Liver (tissue), 9 donors: ENCODE data around the gene IRF8. TPM values are rescaled to one million over a fixed set of nuclear protein-coding genes. Genes with fewer than 3 reads are reported as not detected.

ENCODE experiments used
- DNase-seq: peaks from one replicate; pipeline ENCODE4 v3.0.0-alpha.2; 2017; ENCODE audit warnings: low spot score
- H3K27ac ChIP-seq, 2 donors: one replicate each; pipeline ENCODE4 v1.7.0; 2013; ENCODE audit warnings: inconsistent platforms in 2 of 2, low read length in 2 of 2, control low read depth in 1 of 2, low read depth in 1 of 2, mild to moderate bottlenecking in 1 of 2
- H3K27me3 ChIP-seq, 4 donors: one replicate each; pipeline versions ENCODE4 v1.6.1 to v1.7.0; 2013; ENCODE audit warnings: low read length in 3 of 4, inconsistent platforms in 1 of 4, mild to moderate bottlenecking in 1 of 4, moderate library complexity in 1 of 4; ENCODE audit not compliant: control insufficient read depth in 4 of 4, insufficient read depth in 4 of 4
- H3K36me3 ChIP-seq, 4 donors: one replicate each; pipeline versions ENCODE4 v1.6.1 to v1.7.0; 2013; ENCODE audit warnings: low read length in 3 of 4, mild to moderate bottlenecking in 3 of 4, low read depth in 1 of 4, moderate library complexity in 1 of 4; ENCODE audit not compliant: control insufficient read depth in 4 of 4, insufficient read depth in 3 of 4
- H3K4me1 ChIP-seq, 4 donors: one replicate each; pipeline versions ENCODE4 v1.6.1 to v1.7.0; 2013; ENCODE audit warnings: low read length in 3 of 4, mild to moderate bottlenecking in 3 of 4, moderate library complexity in 1 of 4; ENCODE audit not compliant: control insufficient read depth in 4 of 4, insufficient read depth in 4 of 4
- H3K4me3 ChIP-seq, 3 donors: one replicate each; pipeline versions ENCODE4 v1.6.1 to v1.7.0; 2013; ENCODE audit warnings: low read length in 3 of 3, control low read depth in 1 of 3, low read depth in 1 of 3, mild to moderate bottlenecking in 1 of 3
- H3K9ac ChIP-seq, 2 donors: one replicate each; pipeline ENCODE4 v1.7.0; 2013; ENCODE audit warnings: low read length in 2 of 2, mild to moderate bottlenecking in 2 of 2, moderate library complexity in 2 of 2, control low read depth in 1 of 2, low read depth in 1 of 2
- H3K9me3 ChIP-seq, 4 donors: one replicate each; pipeline versions ENCODE4 v1.6.1 to v1.7.0; 2013; ENCODE audit warnings: low read length in 3 of 4; ENCODE audit not compliant: control insufficient read depth in 4 of 4
- CTCF ChIP-seq: fragments of 150-350 bp; IDR thresholded peaks from 2 replicates; pipeline ENCODE4 v1.5.1; 2017; ENCODE audit warnings: improper control_type of control experiment, low read depth, low read length; ENCODE audit not compliant: missing input control
- EGR1 ChIP-seq, 2 donors: IDR thresholded peaks; 2 replicates each; pipeline ENCODE4 v1.6.1; 2016 to 2018; ENCODE audit warnings: antibody characterized with exemption in 2 of 2, low read depth in 2 of 2
- FOXA1 ChIP-seq: IDR thresholded peaks from 2 replicates; pipeline ENCODE4 v1.6.1; 2016; ENCODE audit warnings: antibody characterized with exemption
- FOXA2 ChIP-seq: IDR thresholded peaks from 2 replicates; pipeline ENCODE4 v1.6.1; 2016; ENCODE audit warnings: antibody characterized with exemption
- HNF4A ChIP-seq, 2 donors: conservative IDR thresholded peaks; 2 replicates each; pipeline ENCODE4 v1.6.1; 2016; ENCODE audit warnings: antibody characterized with exemption in 2 of 2, mild to moderate bottlenecking in 2 of 2
- HNF4G ChIP-seq: IDR thresholded peaks from 2 replicates; pipeline ENCODE4 v1.6.1; 2016; ENCODE audit warnings: antibody characterized with exemption
- MAX ChIP-seq: IDR thresholded peaks from 2 replicates; pipeline ENCODE4 v1.6.1; 2016; ENCODE audit warnings: antibody characterized with exemption
- NR2F2 ChIP-seq: IDR thresholded peaks from 2 replicates; pipeline ENCODE4 v1.6.1; 2016; ENCODE audit warnings: antibody characterized with exemption
- REST ChIP-seq: IDR thresholded peaks from 2 replicates; pipeline ENCODE4 v1.6.1; 2016; ENCODE audit warnings: antibody characterized with exemption, mild to moderate bottlenecking
- RXRA ChIP-seq, 2 donors: IDR thresholded peaks; 2 replicates each; pipeline ENCODE4 v1.6.1; 2017 to 2018; ENCODE audit warnings: antibody characterized with exemption in 2 of 2, mild to moderate bottlenecking in 1 of 2
- SP1 ChIP-seq: IDR thresholded peaks from 2 replicates; pipeline ENCODE4 v1.6.1; 2018; ENCODE audit warnings: antibody characterized with exemption, mild to moderate bottlenecking
- TAF1 ChIP-seq: conservative IDR thresholded peaks from 2 replicates; pipeline ENCODE4 v1.6.1; 2016; ENCODE audit warnings: antibody characterized with exemption, mild to moderate bottlenecking
- WGBS: extraction: QIAGEN DNeasy Blood & Tissue Kit; methylation state at CpG from one replicate; pipeline ENCODE4 v1.1.7; 2013; 5-methylcytosine and 5-hydroxymethylcytosine counted together
- polyA plus RNA-seq, 2 donors: library from polyadenylated mRNA; stranded (reverse) in 1 of 2; unstranded in 1 of 2; fragments of 200-250 nt in 1 of 2; fragments of >200 nt in 1 of 2; fragmentation: Nextera tagmentation in 1 of 2; extraction: Ambion mirVana in 1 of 2; gene quantifications; one replicate each; pipeline versions ENCODE4 v1.2.1 to v1.2.3, GENCODE V29; 2013 to 2015
- total RNA-seq, 2 donors: library from RNA; depleted of rRNA; stranded (reverse); fragments of >200 nt; gene quantifications; one replicate each; pipeline ENCODE4 v1.2.3, GENCODE V29; 2014
- TF ChIP-seq, protein P1 (sequence below): IDR thresholded peaks from 2 replicates; pipeline ENCODE4 v1.6.1; 2016; ENCODE audit warnings: antibody characterized with exemption
- donor health status: healthy.
- donor health status: healthy.
- donor health status: healthy.
- donor health status: healthy.
- donor health status: healthy.

IRF8 gene
- total and polyA plus RNA-seq, 4 donors: 5.1 to 25.8 (median 12.3) TPM

DNA sequence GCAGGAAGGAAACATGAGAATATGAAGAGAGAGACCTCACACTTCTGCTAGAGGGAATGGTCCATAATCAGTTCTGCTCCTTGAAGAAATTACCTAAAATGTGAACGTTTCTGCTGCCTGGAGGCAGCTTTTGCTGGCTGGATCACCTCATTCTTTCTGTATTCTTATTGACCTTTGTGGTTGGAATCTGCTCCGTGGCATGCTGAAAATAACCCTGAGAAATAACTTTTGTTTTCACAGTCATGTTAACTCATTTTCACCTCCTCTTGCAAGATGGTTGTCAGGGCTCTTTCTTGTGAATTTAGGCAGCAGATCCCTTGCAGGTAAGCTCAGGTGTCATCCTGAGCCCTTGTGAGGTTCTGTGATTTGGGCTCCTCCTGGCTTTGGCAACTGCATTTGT is 70.2 kb downstream of the IRF8 start:
- Histone ChIP-seq H3K27me3 (no peaks in the 10 kb centered on the region), H3K36me3 (no peaks in the 10 kb centered on the region), H3K27ac (no peak overlapping the region), H3K9me3 (no peaks in the 10 kb centered on the region), H3K9ac (no peak overlapping the region), H3K4me3 (no peak overlapping the region), H3K4me1 (peaks cover 0 to 6% (median 0%) of the 10 kb centered on the region in 4 donors)
- TF ChIP-seq SP1 (no peak), NR2F2 (no peak), MAX (no peak), FOXA1 (no peak), HNF4A (conservative IDR thresholded peaks at IDR 0.05) (no peak)
- WGBS: 11% methylated on average over 2 of the region's 2 CpGs
- DNase-seq: no peak

DNA sequence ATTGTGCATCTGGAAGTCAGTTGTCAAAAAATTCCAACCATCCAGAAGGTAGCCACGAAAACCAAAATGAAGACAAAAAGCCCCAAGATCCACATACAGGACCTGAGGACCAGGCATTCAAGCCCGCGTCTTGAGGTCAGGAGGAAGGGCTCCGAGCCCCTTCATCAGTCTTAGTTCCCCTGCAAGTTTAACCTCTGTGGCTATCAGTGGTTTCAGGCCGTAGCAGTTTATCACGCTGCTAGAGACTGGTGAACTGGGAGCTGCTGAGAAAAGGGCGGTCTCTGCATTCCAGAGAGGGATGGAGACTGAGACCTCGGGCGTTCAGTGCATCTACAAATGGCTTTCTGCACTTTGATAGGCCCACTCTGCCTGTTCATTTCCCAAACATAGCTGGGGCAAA is 70.6 kb downstream of the IRF8 start:
- H3K36me3 ChIP-seq: no peaks in the 10 kb centered on the region
- H3K27me3 ChIP-seq: no peaks in the 10 kb centered on the region
- H3K4me3 ChIP-seq: no peak overlapping the region
- no peak overlapping the region for H3K9ac ChIP-seq
- DNase-seq: no peak
- peaks cover 0 to 10% (median 4%) of the 10 kb centered on the region in 4 donors for H3K4me1 ChIP-seq
- WGBS: 76% methylated on average over 9 of the region's 9 CpGs
- TF ChIP-seq REST (no peak), TAF1 (no peak), FOXA2 (no peak), HNF4A (conservative IDR thresholded peaks at IDR 0.05) (no peak), CTCF (no peak), SP1 (no peak), RXRA (IDR thresholded peaks at IDR 0.05) (no peak)
- TF ChIP-seq, protein P1, sequence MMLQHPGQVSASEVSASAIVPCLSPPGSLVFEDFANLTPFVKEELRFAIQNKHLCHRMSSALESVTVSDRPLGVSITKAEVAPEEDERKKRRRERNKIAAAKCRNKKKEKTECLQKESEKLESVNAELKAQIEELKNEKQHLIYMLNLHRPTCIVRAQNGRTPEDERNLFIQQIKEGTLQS: no peak
- no peak overlapping the region for H3K27ac ChIP-seq
- no peaks in the 10 kb centered on the region for H3K9me3 ChIP-seq

GRCh38 chr16:85970016-85970733 is 71.2 kb downstream of the IRF8 start:
- WGBS: 90% methylated on average over 14 of the region's 14 CpGs
- Histone ChIP-seq H3K9ac (no peak overlapping the region), H3K9me3 (no peaks in the 10 kb centered on the region), H3K27me3 (no peaks in the 10 kb centered on the region), H3K4me1 (peaks cover 5 to 16% (median 9%) of the 10 kb centered on the region in 4 donors), H3K4me3 (no peak overlapping the region), H3K36me3 (no peaks in the 10 kb centered on the region), H3K27ac (no peak overlapping the region)
- no peak for DNase-seq
- TF ChIP-seq CTCF: no peak
- no peak for TF ChIP-seq EGR1 (IDR thresholded peaks at IDR 0.05; ENCODE audit: low read depth in 2 of 2)
- TF ChIP-seq REST: no peak
- TF ChIP-seq MAX: no peak
- no peak for TF ChIP-seq FOXA2
- TF ChIP-seq HNF4G: no peak
- no peak for TF ChIP-seq NR2F2
